WTC11 (cell line): ENCODE measurements around the gene CCNL1. TPM values are rescaled to one million over a fixed set of nuclear protein-coding genes. Genes with fewer than 3 reads are reported as not detected.
A peak's percentile ranks its signal among the peaks of the same experiment; 100 is the strongest.

Experiments
- AR ChIP-seq: fragments of 250-450 bp; sonication (Bioruptor Pico); IDR thresholded peaks from 2 replicates; pipeline ENCODE4 v1.9.0; 2021; ENCODE audit warnings: mild to moderate bottlenecking
- CREM ChIP-seq: sonication (generic); formaldehyde crosslinking; IDR thresholded peaks from 2 replicates; pipeline ENCODE4 v1.8.1; 2022; ENCODE audit warnings: mild to moderate bottlenecking, missing genetic modification reagents, moderate library complexity
- E2F1 ChIP-seq: sonication (generic); formaldehyde crosslinking; IDR thresholded peaks from 2 replicates; pipeline ENCODE4 v1.8.0; 2022; ENCODE audit warnings: mild to moderate bottlenecking, missing genetic modification reagents
- E2F4 ChIP-seq: sonication (generic); formaldehyde crosslinking; IDR thresholded peaks from 2 replicates; pipeline ENCODE4 v1.8.1; 2022; ENCODE audit warnings: low read depth, mild to moderate bottlenecking, moderate library complexity, missing genetic modification reagents, borderline replicate concordance
- EMX1 ChIP-seq: fragments of 250-450 bp; sonication (Bioruptor Pico); IDR thresholded peaks from 2 replicates; pipeline ENCODE4 v1.8.0; 2021; ENCODE audit warnings: mild to moderate bottlenecking
- FOXP1 ChIP-seq: sonication (generic); formaldehyde crosslinking; IDR thresholded peaks from 2 replicates; pipeline ENCODE4 v1.8.0; 2022; ENCODE audit warnings: missing genetic modification reagents, mild to moderate bottlenecking, moderate library complexity, borderline replicate concordance
- GABPB1 ChIP-seq: sonication (generic); formaldehyde crosslinking; IDR thresholded peaks from 2 replicates; pipeline ENCODE4 v1.8.1; 2023; ENCODE audit warnings: mild to moderate bottlenecking, missing genetic modification reagents
- HMGXB4 ChIP-seq: sonication (generic); formaldehyde crosslinking; IDR thresholded peaks from 2 replicates; pipeline ENCODE4 v1.8.1; 2023; ENCODE audit warnings: mild to moderate bottlenecking, moderate library complexity, missing genetic modification reagents
- MAX ChIP-seq: sonication (generic); formaldehyde crosslinking; IDR thresholded peaks from 2 replicates; pipeline ENCODE4 v1.8.0; 2022; ENCODE audit warnings: mild to moderate bottlenecking, missing genetic modification reagents
- OVOL2 ChIP-seq: fragments of 250-450 bp; sonication (Bioruptor Pico); IDR thresholded peaks from 2 replicates; pipeline ENCODE4 v1.9.0; 2021; ENCODE audit warnings: mild to moderate bottlenecking, borderline replicate concordance
- PRDM15 ChIP-seq: sonication (generic); formaldehyde crosslinking; IDR thresholded peaks from 2 replicates; pipeline ENCODE4 v1.8.0; 2022; ENCODE audit warnings: missing genetic modification reagents
- SMAD4 ChIP-seq: sonication (generic); formaldehyde crosslinking; IDR thresholded peaks from 2 replicates; pipeline ENCODE4 v1.8.0; 2022; ENCODE audit warnings: mild to moderate bottlenecking, missing genetic modification reagents
- SOX15 ChIP-seq: fragments of 250-450 bp; sonication (Bioruptor Pico); IDR thresholded peaks from 2 replicates; pipeline ENCODE4 v1.9.0; 2021; ENCODE audit warnings: mild to moderate bottlenecking
- SP1 ChIP-seq: sonication (generic); formaldehyde crosslinking; conservative IDR thresholded peaks from 2 replicates; pipeline ENCODE4 v1.8.1; 2022; ENCODE audit warnings: missing genetic modification reagents
- TEAD4 ChIP-seq: sonication (generic); formaldehyde crosslinking; IDR thresholded peaks from 2 replicates; pipeline ENCODE4 v1.8.0; 2022; ENCODE audit warnings: mild to moderate bottlenecking, missing genetic modification reagents
- ZNF121 ChIP-seq: sonication (generic); formaldehyde crosslinking; IDR thresholded peaks from 2 replicates; pipeline ENCODE4 v1.8.0; 2023; ENCODE audit warnings: missing genetic modification reagents
- ZNF219 ChIP-seq: sonication (generic); formaldehyde crosslinking; IDR thresholded peaks from 2 replicates; pipeline ENCODE4 v1.8.0; 2023; ENCODE audit warnings: missing genetic modification reagents, mild to moderate bottlenecking, borderline replicate concordance
- ZNF416 ChIP-seq: fragments of 250-450 bp; sonication (Bioruptor Pico); IDR thresholded peaks from 2 replicates; pipeline ENCODE4 v1.9.0; 2021; ENCODE audit warnings: mild to moderate bottlenecking, inconsistent platforms
- ZNF423 ChIP-seq: fragments of 250-450 bp; sonication (Bioruptor Pico); IDR thresholded peaks from 2 replicates; pipeline ENCODE4 v2.1.2; 2022; ENCODE audit warnings: mild to moderate bottlenecking, moderate library complexity
- ZNF532 ChIP-seq: fragments of 250-450 bp; sonication (Bioruptor Pico); IDR thresholded peaks from 2 replicates; pipeline ENCODE4 v1.9.0; 2021; ENCODE audit warnings: mild to moderate bottlenecking, borderline replicate concordance
- ZSCAN18 ChIP-seq: fragments of 250-450 bp; sonication (Bioruptor Pico); IDR thresholded peaks from 2 replicates; pipeline ENCODE4 v2.1.2; 2022; ENCODE audit warnings: mild to moderate bottlenecking, moderate library complexity
- total RNA-seq: library from RNA; stranded (reverse); gene quantifications from 3 replicates; pipeline ENCODE4 v1.2.3, GENCODE V29; 2021

The CCNL1 gene
- total RNA-seq, 1 experiment from 2014 or later = 79.6 TPM

GRCh38 chr3:157159762-157160657 is at the start of gene CCNL1 (continued):
- TF ChIP-seq E2F4 (CRISPR knock-in tag) (peak; percentile 57; the same call in 1 of the 2 replicates), PRDM15 (CRISPR knock-in tag) (no peak), ZNF423 (CRISPR knock-in tag) (no peak), AR (CRISPR knock-in tag) (no peak), E2F1 (CRISPR knock-in tag) (peak; percentile 50; the same call in 1 of the 2 replicates), OVOL2 (no peak; the same call in 1 of the 2 replicates), ZNF532 (peak; percentile 52; the same call in 1 of the 2 replicates), SP1 (CRISPR knock-in tag) (peak; percentile 97), ZNF121 (CRISPR knock-in tag) (no peak), MAX (CRISPR knock-in tag) (peak; percentile 96), EMX1 (CRISPR knock-in tag) (no peak; the same call in 1 of the 2 replicates), ZSCAN18 (no peak), ZNF219 (no peak), HMGXB4 (peak; percentile 64; the same call in 1 of the 2 replicates), CREM (peak; percentile 97), GABPB1 (CRISPR knock-in tag) (peak; percentile 93), FOXP1 (CRISPR knock-in tag) (peak; percentile 75; the same call in 1 of the 2 replicates), ZNF416 (CRISPR knock-in tag) (0 out of 2 replicates have a peak, but pooled peaks have one; percentile 50), SMAD4 (peak; percentile 67; the same call in 1 of the 2 replicates), SOX15 (CRISPR knock-in tag) (no peak), TEAD4 (CRISPR knock-in tag) (peak; percentile 73; the same call in 1 of the 2 replicates)
